AG04450 (cell line): Measurements from ENCODE around the gene COTL1. TPM values are rescaled to one million over a fixed set of nuclear protein-coding genes. Genes with fewer than 3 reads are reported as not detected.
"Not testable (repeated sequence)": the region's sequence is repeated elsewhere in the genome, so short reads cannot be mapped to it uniquely, and the experiment has no call there.

Experiments
- CTCF ChIA-PET: fragments of 300-600, 350-600 bp; formaldehyde crosslinking; extraction: SDS; loops from one replicate; lab custom pipeline; 2022; ENCODE audit warnings: antibody characterized with exemption, inconsistent platforms; lab: Charles Lee
- POLR2A ChIA-PET: fragments of 350-600 bp; formaldehyde crosslinking; extraction: SDS; loops from one replicate; lab custom pipeline; 2021; ENCODE audit warnings: antibody characterized with exemption, inconsistent platforms; lab: Yijun Ruan, JAX
- DNase-seq: peaks from one replicate; pipeline ENCODE4 v3.0.0-alpha.2; 2011; ENCODE audit warnings: low read depth, low spot score
- H3K27ac ChIP-seq: one replicate; pipeline ENCODE4 v1.5.1; 2012; ENCODE audit warnings: low read depth, low read length, control low read depth
- H3K27me3 ChIP-seq: one replicate; pipeline ENCODE4 v1.6.0; 2012; ENCODE audit warnings: low read length; ENCODE audit not compliant: control insufficient read depth, insufficient read depth
- H3K4me3 ChIP-seq: 2 replicates; pipeline ENCODE4 v1.5.1; 2011; ENCODE audit warnings: mild to moderate bottlenecking, low read depth, low read length, control low read depth
- H3K9me3 ChIP-seq: 2 replicates; pipeline ENCODE4 v1.5.1; 2012; ENCODE audit warnings: low read length; ENCODE audit not compliant: control insufficient read depth, insufficient read depth
- polyA plus RNA-seq: library from polyadenylated mRNA; depleted of rRNA; stranded (reverse); fragments of >200 nt; gene quantifications from 2 replicates; pipeline ENCODE4 v1.2.3, GENCODE V29; 2011
- TF ChIP-seq, protein P1 (sequence below): IDR thresholded peaks from 2 replicates; pipeline ENCODE4 v1.5.1; 2011; ENCODE audit warnings: low read depth, low read length, control low read depth, inconsistent platforms

The COTL1 gene
- polyA plus RNA-seq, 1 experiment, result 153 TPM

DNA sequence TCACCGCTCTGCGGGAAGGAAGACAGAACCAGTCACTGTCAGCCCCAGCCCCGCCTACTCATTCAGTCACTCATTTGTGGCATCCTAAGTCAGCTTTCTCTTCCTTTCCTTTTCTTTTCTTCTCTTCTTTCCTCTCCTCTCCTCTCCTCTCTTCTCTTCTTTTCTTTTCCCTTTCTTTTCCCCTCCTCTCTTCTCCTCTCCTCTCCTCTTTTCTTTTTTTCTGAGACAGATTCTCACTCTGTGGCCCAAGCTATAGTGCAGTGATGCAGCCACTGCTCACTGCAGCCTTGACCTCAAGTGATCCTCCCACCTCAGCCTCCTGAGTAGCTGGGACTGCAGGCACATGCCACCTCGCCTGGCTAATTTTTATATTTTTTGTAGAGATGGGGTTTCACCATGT lies 19.8 kb upstream of the COTL1 start:
- Histone ChIP-seq H3K27ac (no peak overlapping the region), H3K27me3 (no peaks in the 10 kb centered on the region), H3K9me3 (no peaks in the 10 kb centered on the region), H3K4me3 (no peak overlapping the region)
- ChIA-PET POLR2A (interaction anchor here (1.0 kb wide), 1 partner anchor 11 kb away, joined by 3 read pairs; the partner anchor contains the start of gene KLHL36), CTCF (no interaction called here)
- TF ChIP-seq, protein P1, sequence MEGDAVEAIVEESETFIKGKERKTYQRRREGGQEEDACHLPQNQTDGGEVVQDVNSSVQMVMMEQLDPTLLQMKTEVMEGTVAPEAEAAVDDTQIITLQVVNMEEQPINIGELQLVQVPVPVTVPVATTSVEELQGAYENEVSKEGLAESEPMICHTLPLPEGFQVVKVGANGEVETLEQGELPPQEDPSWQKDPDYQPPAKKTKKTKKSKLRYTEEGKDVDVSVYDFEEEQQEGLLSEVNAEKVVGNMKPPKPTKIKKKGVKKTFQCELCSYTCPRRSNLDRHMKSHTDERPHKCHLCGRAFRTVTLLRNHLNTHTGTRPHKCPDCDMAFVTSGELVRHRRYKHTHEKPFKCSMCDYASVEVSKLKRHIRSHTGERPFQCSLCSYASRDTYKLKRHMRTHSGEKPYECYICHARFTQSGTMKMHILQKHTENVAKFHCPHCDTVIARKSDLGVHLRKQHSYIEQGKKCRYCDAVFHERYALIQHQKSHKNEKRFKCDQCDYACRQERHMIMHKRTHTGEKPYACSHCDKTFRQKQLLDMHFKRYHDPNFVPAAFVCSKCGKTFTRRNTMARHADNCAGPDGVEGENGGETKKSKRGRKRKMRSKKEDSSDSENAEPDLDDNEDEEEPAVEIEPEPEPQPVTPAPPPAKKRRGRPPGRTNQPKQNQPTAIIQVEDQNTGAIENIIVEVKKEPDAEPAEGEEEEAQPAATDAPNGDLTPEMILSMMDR, result no peak
- no peak for DNase-seq

DNA sequence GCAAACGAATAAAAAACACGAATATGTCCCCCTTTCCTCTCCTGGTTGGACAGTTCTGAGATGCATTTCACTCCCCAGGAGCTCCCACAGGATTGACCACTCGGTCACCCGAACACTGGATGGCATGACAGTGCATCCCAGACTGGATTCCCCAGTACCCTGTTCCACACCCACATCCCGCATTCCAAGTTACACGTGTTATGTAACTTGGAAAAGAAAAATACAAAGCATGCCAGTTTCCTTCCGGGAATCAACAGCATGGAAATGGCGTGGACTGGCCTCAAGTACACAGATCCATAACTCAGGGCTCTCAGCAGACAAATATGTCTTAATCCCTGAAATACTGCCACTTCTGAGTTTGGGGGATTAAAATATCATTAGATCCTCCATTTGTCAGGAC lies 17.8 kb upstream of the COTL1 start:
- ChIA-PET POLR2A (no interaction called here), CTCF (interaction anchor here (0.5 to 3.4 kb wide), 2 partner anchors 8 to 13 kb away, joined by 3 to 12 read pairs; no protein-coding TSS in a partner anchor)
- Histone ChIP-seq H3K9me3 (no peaks in the 10 kb centered on the region), H3K27ac (no peak overlapping the region), H3K27me3 (no peaks in the 10 kb centered on the region), H3K4me3 (no peak overlapping the region)
- TF ChIP-seq, protein P1, result no peak
- no peak for DNase-seq

DNA sequence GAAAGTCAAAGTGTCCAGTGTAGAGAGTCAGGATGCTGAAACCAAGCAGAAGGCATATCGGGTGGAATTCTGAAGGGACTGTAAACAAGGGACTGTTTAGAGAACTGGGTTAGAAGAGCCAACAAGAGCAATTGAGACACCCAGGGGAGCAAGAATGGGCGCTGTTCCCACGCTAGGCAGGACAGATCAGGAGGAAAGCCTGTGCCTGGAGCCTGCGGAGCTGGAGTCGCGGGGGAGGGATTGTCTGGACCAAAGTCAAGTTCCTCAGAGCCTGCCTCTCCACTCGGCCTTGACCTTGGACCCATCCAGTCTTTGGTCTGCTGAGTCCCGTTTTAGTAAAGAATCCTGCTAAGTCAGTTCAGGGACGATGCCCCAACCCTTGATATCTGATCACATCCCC lies 15.7 kb upstream of the COTL1 start:
- ChIA-PET POLR2A (no interaction called here), CTCF (interaction anchor here (3.4 kb wide), 1 partner anchor 11 kb away, joined by 12 read pairs; no protein-coding TSS in a partner anchor)
- H3K4me3 ChIP-seq, result no peak overlapping the region

DNA sequence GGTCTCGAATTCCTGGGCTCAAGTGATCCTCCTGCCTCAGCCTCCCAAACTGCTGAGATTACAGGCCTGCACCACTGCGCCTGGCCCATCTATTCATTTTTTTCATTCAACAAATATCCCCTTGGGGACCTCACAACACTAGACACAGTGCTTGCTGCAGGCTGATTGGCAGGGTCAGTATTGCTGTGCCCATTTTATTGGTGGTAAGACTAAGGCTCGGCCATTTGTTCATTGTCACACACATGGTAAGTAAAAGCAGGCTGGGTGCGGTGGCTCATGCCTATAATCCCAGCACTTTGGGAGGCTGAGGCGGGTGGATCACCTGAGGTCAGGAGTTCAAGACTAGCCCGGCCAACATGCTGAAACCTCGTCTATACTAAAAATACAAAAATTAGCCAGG lies 15.0 kb upstream of the COTL1 start:
- H3K27me3 ChIP-seq, H3K27ac ChIP-seq, H3K9me3 ChIP-seq, DNase-seq, POLR2A ChIA-PET, H3K4me3 ChIP-seq: not testable (repeated sequence)
- CTCF ChIA-PET, result interaction anchor here (3.4 kb wide), 1 partner anchor 10 kb away, joined by 12 read pairs; no protein-coding TSS in a partner anchor

More for the DNA sequence above, 15.7 kb upstream of the COTL1 start:
- TF ChIP-seq, protein P1, result no peak
- Histone ChIP-seq H3K9me3 (no peaks in the 10 kb centered on the region), H3K27ac (no peak overlapping the region), H3K27me3 (no peaks in the 10 kb centered on the region)
- DNase-seq, result no peak

DNA sequence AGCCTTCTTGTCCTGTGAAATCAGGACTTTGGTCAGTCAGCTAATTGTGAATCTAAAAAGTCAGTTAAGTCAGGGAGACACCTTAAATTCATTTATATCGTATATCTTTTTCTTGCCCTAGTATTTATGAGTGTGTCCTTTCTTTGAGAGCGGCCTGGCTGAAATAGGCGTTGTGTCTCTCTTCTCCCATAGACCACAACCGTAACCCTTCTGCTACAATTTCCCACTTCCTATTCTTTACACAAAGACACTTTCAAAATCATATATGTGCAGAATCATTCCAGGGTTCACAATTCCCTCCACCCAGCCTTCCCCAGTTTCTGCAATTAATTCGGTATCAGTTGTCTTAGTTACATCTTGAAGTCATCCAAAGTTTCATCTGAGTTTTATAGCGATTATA lies 14.0 kb upstream of the COTL1 start:
- H3K4me3 ChIP-seq, result no peak overlapping the region
- POLR2A ChIA-PET, result interaction anchor here (0.9 kb wide), 1 partner anchor 326 kb away, joined by 3 read pairs; no protein-coding TSS in a partner anchor
- DNase-seq, result no peak
- no peak overlapping the region for H3K27ac ChIP-seq
- no peaks in the 10 kb centered on the region for H3K27me3 ChIP-seq
- TF ChIP-seq, protein P1, result no peak
- H3K9me3 ChIP-seq, result no peaks in the 10 kb centered on the region
- CTCF ChIA-PET, result no interaction called here
